Measurements from ENCODE around the gene CDH16.
"Not testable (repeated sequence)": the region's sequence is repeated elsewhere in the genome, so short reads cannot be mapped to it uniquely, and the experiment has no call there.

The CDH16 gene

GRCh38 chr16:66871840-66872239 is 46.8 kb downstream of the CDH16 start:
- no peak for DNase-seq

- not testable (repeated sequence) for DNase-seq
Measured at GRCh38 chr16:66871363-66871762, 47.3 kb downstream of the CDH16 start.

- DNase-seq = no peak
Measured at GRCh38 chr16:66869424-66869823, 49.3 kb downstream of the CDH16 start.

- no peak for DNase-seq
Measured at GRCh38 chr16:66863707-66864106, 55.0 kb downstream of the CDH16 start.

- DNase-seq = no peak
Measured at GRCh38 chr16:66862023-66862520, 56.6 kb downstream of the CDH16 start.

GRCh38 chr16:66859397-66860068 is 59.2 kb downstream of the CDH16 start:
- no peak for DNase-seq

GRCh38 chr16:66858740-66859396 is 59.8 kb downstream of the CDH16 start:
- peak in 2 of 14 donors; percentile 2 to 41 for DNase-seq

Measured in C1 segment of cervical spinal cord (tissue), 14 donors.